GM04504 (cell line): ENCODE results near the gene RHOH.
"Not testable (repeated sequence)": the region's sequence is repeated elsewhere in the genome, so short reads cannot be mapped to it uniquely, and the experiment has no call there.

Source experiments
- DNase-seq: peaks from one replicate; pipeline ENCODE4 v3.0.0-alpha.2; 2012; ENCODE audit warnings: low read depth

RHOH gene

GRCh38 chr4:40262077-40262528 lies 65.3 kb downstream of the RHOH start:
- no peak for DNase-seq

- no peak for DNase-seq
Measured at GRCh38 chr4:40262861-40263260, 66.0 kb downstream of the RHOH start.

- DNase-seq, result peak; percentile 40
Measured at GRCh38 chr4:40264497-40264896, 67.7 kb downstream of the RHOH start.

- DNase-seq, result no peak
Measured at GRCh38 chr4:40264995-40265909, 68.4 kb downstream of the RHOH start.

- DNase-seq, result no peak
Measured at GRCh38 chr4:40265910-40266274, 69.1 kb downstream of the RHOH start.

- DNase-seq, result no peak
Measured at GRCh38 chr4:40269133-40269532, 72.3 kb downstream of the RHOH start.

GRCh38 chr4:40270609-40271008 lies 73.8 kb downstream of the RHOH start:
- no peak for DNase-seq

GRCh38 chr4:40275065-40275730 lies 78.4 kb downstream of the RHOH start:
- no peak for DNase-seq

GRCh38 chr4:40276546-40276945 lies 79.7 kb downstream of the RHOH start:
- no peak for DNase-seq

- no peak for DNase-seq
Measured at GRCh38 chr4:40280586-40280985, 83.8 kb downstream of the RHOH start.

GRCh38 chr4:40281099-40281498 lies 84.3 kb downstream of the RHOH start:
- DNase-seq, result no peak

GRCh38 chr4:40281913-40282312 lies 85.1 kb downstream of the RHOH start:
- no peak for DNase-seq

- not testable (repeated sequence) for DNase-seq
Measured at GRCh38 chr4:40282857-40283256, 86.0 kb downstream of the RHOH start.

- DNase-seq, result no peak
Measured at GRCh38 chr4:40283413-40283812, 86.6 kb downstream of the RHOH start.

GRCh38 chr4:40283968-40284367 lies 87.1 kb downstream of the RHOH start:
- DNase-seq, result no peak

- no peak for DNase-seq
Measured at GRCh38 chr4:40285692-40286091, 88.9 kb downstream of the RHOH start.

GRCh38 chr4:40288566-40288965 lies 91.7 kb downstream of the RHOH start:
- no peak for DNase-seq

- no peak for DNase-seq
Measured at GRCh38 chr4:40289366-40290188, 92.7 kb downstream of the RHOH start.

GRCh38 chr4:40290611-40291186 lies 93.9 kb downstream of the RHOH start:
- DNase-seq, result not testable (repeated sequence)

GRCh38 chr4:40292313-40292759 lies 95.5 kb downstream of the RHOH start:
- DNase-seq, result no peak

GRCh38 chr4:40294339-40294738 lies 97.5 kb downstream of the RHOH start:
- DNase-seq, result no peak

GRCh38 chr4:40295030-40295429 lies 98.2 kb downstream of the RHOH start:
- DNase-seq, result not testable (repeated sequence)
